Activated CD4-positive, alpha-beta memory T cell treated with anti-CD3 and anti-CD28 coated beads, Interleukin-2, amount 10 ng/mL, durations not matched to agents 7 days and 5 days (primary cell): Measurements from ENCODE around the gene APC2. TPM values are rescaled to one million over a fixed set of nuclear protein-coding genes. Genes with fewer than 3 reads are reported as not detected.

ENCODE experiments used
- CTCF ChIA-PET: fragments of 350-600 bp; sonication (Branson Sonifier 250); formaldehyde crosslinking; loops from one replicate; lab custom pipeline; 2021; ENCODE audit warnings: antibody characterized with exemption, inconsistent platforms; lab: Charles Lee
- POLR2A ChIA-PET: fragments of 350-600 bp; sonication (Branson Sonifier 250); formaldehyde crosslinking; loops from one replicate; lab custom pipeline; 2021; ENCODE audit warnings: antibody characterized with exemption; lab: Charles Lee
- DNase-seq: peaks from one replicate; pipeline ENCODE4 v3.0.0-alpha.2; 2020
- H3K27ac Mint-ChIP-seq: one replicate; pipeline ENCODE4 v1.8.0; 2021; ENCODE audit warnings: mild to moderate bottlenecking, mixed read lengths
- H3K27me3 Mint-ChIP-seq: one replicate; pipeline ENCODE4 v1.8.0; 2021; ENCODE audit warnings: mixed read lengths
- H3K36me3 Mint-ChIP-seq: one replicate; pipeline ENCODE4 v1.8.0; 2021; ENCODE audit warnings: low read depth, mixed read lengths
- H3K4me1 Mint-ChIP-seq: one replicate; pipeline ENCODE4 v1.8.0; 2021; ENCODE audit warnings: mixed read lengths
- H3K4me3 Mint-ChIP-seq: one replicate; pipeline ENCODE4 v1.8.0; 2021; ENCODE audit warnings: mild to moderate bottlenecking, mixed read lengths
- H3K9me3 Mint-ChIP-seq: one replicate; pipeline ENCODE4 v1.8.0; 2021; ENCODE audit warnings: mixed read lengths
- total RNA-seq, 2 experiments: library from RNA; stranded (reverse); gene quantifications; one replicate each; pipeline ENCODE4 v1.2.3, GENCODE V29; 2021

APC2 gene
- total RNA-seq, 2 experiments from 2014 or later: 0.03 TPM; not detected in 1

DNA sequence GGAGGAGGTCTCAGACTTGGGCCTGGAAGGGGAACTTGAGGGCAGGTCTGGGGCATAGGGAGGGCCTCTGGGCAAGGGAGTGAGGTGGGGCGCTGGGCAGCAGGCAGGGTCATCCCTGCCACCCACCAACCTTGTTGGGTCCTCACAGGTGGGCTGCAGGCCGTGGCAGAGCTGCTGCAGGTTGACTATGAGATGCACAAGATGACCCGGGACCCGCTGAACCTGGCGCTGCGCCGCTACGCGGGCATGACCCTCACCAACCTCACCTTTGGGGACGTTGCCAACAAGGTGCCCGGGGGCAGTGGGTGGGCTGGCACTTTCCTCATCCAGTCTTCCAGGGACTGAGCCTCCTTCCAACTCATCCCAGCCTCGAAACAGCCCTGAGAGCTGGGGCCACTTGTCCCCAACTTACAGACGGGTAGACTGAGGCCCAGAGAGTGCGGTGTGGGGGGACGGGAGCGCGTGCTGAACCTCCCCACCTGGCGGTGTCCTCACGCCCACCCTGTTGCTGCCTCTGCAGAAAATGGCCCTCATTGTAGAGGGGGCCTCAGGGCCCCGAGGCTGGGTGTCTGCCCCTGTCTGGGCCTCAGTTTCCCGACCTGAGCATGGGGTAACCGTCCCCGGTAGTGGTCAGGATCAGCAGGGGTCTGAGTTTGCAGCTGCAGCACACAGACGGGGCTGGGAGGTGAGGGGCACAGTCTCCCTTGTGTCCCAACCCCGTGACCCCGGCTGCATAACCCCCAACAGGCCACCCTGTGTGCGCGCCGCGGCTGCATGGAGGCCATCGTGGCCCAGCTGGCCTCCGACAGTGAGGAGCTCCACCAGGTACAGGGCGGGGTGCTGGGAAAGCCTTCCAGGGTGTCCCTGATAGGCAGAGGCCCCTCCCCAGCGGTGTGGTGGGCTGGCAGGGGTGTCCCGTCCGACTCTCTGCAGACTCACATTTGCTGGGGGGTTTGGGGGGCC is 10.4 kb downstream of the APC2 start:
- Mint-ChIP-seq H3K36me3 (no peaks in the 10 kb centered on the region), H3K9me3 (no peaks in the 10 kb centered on the region), H3K27me3 (peaks cover 27% of the 10 kb centered on the region), H3K4me3 (no peak overlapping the region), H3K27ac (no peak overlapping the region), H3K4me1 (peaks cover 6% of the 10 kb centered on the region)
- POLR2A ChIA-PET: no interaction called here
- CTCF ChIA-PET: no interaction called here
- no peak for DNase-seq

DNA sequence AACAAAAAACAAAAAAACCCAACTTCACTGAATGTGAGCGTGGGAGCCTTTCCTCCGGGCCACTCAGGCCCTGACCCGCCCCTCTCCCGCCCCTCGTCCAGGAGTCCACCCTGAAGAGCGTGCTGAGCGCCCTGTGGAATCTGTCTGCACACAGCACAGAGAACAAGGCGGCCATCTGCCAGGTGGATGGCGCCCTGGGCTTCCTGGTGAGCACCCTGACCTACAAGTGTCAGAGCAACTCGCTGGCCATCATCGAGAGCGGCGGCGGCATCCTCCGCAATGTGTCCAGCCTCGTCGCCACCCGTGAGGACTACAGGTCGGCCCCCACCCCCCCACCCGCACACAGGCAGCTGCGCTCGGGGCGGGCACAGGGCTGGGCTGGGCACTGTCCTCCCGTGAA is 11.9 kb downstream of the APC2 start:
- peaks cover 23% of the 10 kb centered on the region for H3K27me3 Mint-ChIP-seq
- no peaks in the 10 kb centered on the region for H3K4me1 Mint-ChIP-seq
- H3K9me3 Mint-ChIP-seq: no peaks in the 10 kb centered on the region
- ChIA-PET CTCF (no interaction called here), POLR2A (interaction anchor here (1.7 kb wide), 1 partner anchor 9 kb away, joined by 3 read pairs; no protein-coding TSS in a partner anchor)
- H3K36me3 Mint-ChIP-seq: no peaks in the 10 kb centered on the region
- H3K4me3 Mint-ChIP-seq: no peak overlapping the region
- DNase-seq: no peak
- no peak overlapping the region for H3K27ac Mint-ChIP-seq

- Mint-ChIP-seq H3K4me3 (no peak overlapping the region), H3K9me3 (no peaks in the 10 kb centered on the region), H3K36me3 (no peaks in the 10 kb centered on the region), H3K27ac (no peak overlapping the region), H3K27me3 (peaks cover 9% of the 10 kb centered on the region), H3K4me1 (peaks cover 3% of the 10 kb centered on the region)
- POLR2A ChIA-PET: interaction anchor here (2.1 kb wide), 1 partner anchor 10 kb away, joined by 7 read pairs; no protein-coding TSS in a partner anchor
- CTCF ChIA-PET: interaction anchor here (1.0 to 1.7 kb wide), 3 partner anchors 9 to 29 kb away, joined by 3 to 7 read pairs (median 3); no protein-coding TSS in a partner anchor
- peak; percentile 40 for DNase-seq
Measured at GRCh38 chr19:1465191-1466016, 15.5 kb downstream of the APC2 start.

DNA sequence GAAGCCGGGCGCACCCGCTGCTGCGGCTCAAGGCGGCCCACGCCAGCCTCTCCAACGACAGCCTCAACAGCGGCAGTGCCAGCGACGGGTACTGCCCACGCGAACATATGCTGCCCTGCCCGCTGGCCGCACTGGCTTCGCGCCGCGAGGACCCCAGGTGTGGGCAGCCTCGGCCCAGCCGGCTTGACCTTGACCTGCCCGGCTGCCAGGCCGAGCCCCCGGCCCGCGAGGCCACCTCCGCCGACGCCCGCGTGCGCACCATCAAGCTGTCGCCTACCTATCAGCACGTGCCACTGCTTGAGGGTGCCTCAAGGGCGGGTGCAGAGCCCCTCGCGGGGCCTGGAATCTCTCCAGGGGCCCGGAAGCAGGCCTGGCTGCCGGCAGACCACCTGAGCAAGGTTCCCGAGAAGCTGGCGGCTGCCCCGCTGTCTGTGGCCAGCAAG is 16.1 kb downstream of the APC2 start:
- CTCF ChIA-PET: interaction anchor here (1.0 to 1.7 kb wide), 3 partner anchors 8 to 30 kb away, joined by 3 to 7 read pairs (median 3); no protein-coding TSS in a partner anchor
- no peak overlapping the region for H3K27ac Mint-ChIP-seq
- no peak overlapping the region for H3K4me3 Mint-ChIP-seq
- DNase-seq: no peak
- peaks cover 9% of the 10 kb centered on the region for H3K27me3 Mint-ChIP-seq
- no peaks in the 10 kb centered on the region for H3K36me3 Mint-ChIP-seq
- H3K4me1 Mint-ChIP-seq: peaks cover 4% of the 10 kb centered on the region
- POLR2A ChIA-PET: interaction anchor here (0.9 to 2.1 kb wide), 2 partner anchors 7 to 11 kb away, joined by 4 to 7 read pairs; no protein-coding TSS in a partner anchor
- H3K9me3 Mint-ChIP-seq: no peaks in the 10 kb centered on the region

DNA sequence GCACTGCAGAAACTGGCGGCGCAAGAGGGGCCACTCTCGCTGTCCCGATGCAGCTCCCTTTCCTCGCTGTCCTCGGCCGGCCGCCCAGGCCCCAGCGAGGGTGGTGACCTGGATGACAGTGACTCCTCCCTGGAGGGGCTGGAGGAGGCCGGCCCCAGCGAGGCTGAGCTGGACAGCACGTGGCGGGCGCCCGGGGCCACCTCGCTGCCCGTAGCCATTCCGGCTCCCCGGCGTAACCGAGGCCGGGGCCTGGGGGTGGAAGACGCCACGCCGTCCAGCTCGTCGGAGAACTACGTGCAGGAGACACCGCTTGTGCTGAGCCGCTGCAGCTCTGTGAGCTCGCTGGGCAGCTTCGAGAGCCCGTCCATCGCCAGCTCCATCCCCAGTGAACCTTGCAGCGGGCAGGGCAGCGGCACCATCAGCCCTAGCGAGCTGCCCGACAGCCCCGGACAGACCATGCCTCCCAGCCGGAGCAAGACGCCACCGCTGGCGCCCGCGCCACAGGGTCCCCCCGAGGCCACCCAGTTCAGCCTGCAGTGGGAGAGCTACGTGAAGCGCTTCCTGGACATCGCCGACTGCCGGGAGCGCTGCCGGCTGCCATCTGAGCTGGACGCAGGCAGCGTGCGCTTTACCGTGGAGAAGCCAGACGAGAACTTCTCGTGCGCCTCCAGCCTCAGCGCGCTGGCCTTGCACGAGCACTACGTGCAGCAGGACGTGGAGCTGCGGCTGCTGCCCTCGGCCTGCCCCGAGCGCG is 16.7 kb downstream of the APC2 start:
- CTCF ChIA-PET: interaction anchor here (1.0 to 1.7 kb wide), 3 partner anchors 8 to 30 kb away, joined by 3 to 7 read pairs (median 3); no protein-coding TSS in a partner anchor
- peaks cover 8% of the 10 kb centered on the region for H3K4me1 Mint-ChIP-seq
- no peaks in the 10 kb centered on the region for H3K36me3 Mint-ChIP-seq
- H3K9me3 Mint-ChIP-seq: no peaks in the 10 kb centered on the region
- peaks cover 9% of the 10 kb centered on the region for H3K27me3 Mint-ChIP-seq
- H3K27ac Mint-ChIP-seq: no peak overlapping the region
- DNase-seq: no peak
- no peak overlapping the region for H3K4me3 Mint-ChIP-seq
- POLR2A ChIA-PET: interaction anchor here (0.6 to 2.1 kb wide), 4 partner anchors 8 to 29 kb away, joined by 3 to 7 read pairs (median 4); no protein-coding TSS in a partner anchor

GRCh38 chr19:1467215-1467489 is 17.2 kb downstream of the APC2 start:
- Mint-ChIP-seq H3K9me3 (no peaks in the 10 kb centered on the region), H3K27me3 (peaks cover 11% of the 10 kb centered on the region), H3K36me3 (no peaks in the 10 kb centered on the region), H3K4me1 (peaks cover 10% of the 10 kb centered on the region), H3K4me3 (no peak overlapping the region), H3K27ac (no peak overlapping the region)
- ChIA-PET CTCF (no interaction called here), POLR2A (interaction anchor here (0.6 to 2.1 kb wide), 5 partner anchors 9 to 30 kb away, joined by 3 to 7 read pairs (median 3); no protein-coding TSS in a partner anchor)
- DNase-seq: no peak

DNA sequence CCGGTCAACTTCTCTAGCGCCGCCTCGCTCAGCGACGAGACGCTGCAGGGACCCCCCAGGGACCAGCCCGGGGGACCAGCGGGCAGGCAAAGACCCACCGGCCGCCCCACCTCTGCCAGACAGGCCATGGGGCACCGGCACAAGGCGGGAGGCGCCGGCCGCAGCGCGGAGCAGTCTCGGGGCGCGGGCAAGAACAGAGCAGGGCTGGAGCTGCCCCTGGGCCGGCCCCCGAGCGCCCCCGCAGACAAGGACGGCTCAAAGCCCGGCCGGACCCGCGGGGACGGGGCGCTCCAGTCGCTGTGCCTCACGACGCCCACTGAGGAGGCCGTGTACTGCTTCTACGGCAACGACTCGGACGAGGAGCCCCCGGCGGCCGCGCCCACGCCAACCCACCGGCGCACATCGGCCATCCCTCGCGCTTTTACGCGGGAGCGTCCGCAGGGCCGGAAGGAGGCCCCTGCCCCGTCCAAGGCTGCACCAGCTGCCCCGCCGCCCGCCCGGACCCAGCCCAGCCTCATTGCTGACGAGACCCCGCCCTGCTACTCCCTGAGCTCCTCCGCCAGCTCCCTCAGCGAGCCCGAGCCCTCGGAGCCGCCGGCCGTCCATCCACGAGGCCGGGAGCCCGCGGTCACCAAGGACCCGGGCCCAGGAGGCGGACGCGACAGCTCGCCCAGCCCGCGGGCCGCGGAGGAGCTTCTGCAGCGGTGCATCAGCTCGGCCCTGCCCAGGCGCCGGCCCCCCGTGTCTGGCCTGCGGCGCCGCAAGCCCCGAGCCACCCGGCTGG is 17.8 kb downstream of the APC2 start:
- Mint-ChIP-seq H3K4me3 (no peak overlapping the region), H3K27me3 (peaks cover 11% of the 10 kb centered on the region), H3K4me1 (peaks cover 10% of the 10 kb centered on the region), H3K27ac (no peak overlapping the region), H3K9me3 (no peaks in the 10 kb centered on the region), H3K36me3 (no peaks in the 10 kb centered on the region)
- no peak for DNase-seq
- CTCF ChIA-PET: no interaction called here
- POLR2A ChIA-PET: interaction anchor here (0.9 to 2.1 kb wide), 5 partner anchors 10 to 25 kb away, joined by 3 to 7 read pairs (median 3); no protein-coding TSS in a partner anchor

- no peak for DNase-seq
- Mint-ChIP-seq H3K4me1 (peaks cover 13% of the 10 kb centered on the region), H3K36me3 (no peaks in the 10 kb centered on the region), H3K27me3 (peaks cover 11% of the 10 kb centered on the region), H3K27ac (no peak overlapping the region), H3K4me3 (peak overlapping the region; percentile 35), H3K9me3 (no peaks in the 10 kb centered on the region)
- CTCF ChIA-PET: interaction anchor here (1.3 kb wide), 1 partner anchor 14 kb away, joined by 4 read pairs; no protein-coding TSS in a partner anchor
- POLR2A ChIA-PET: interaction anchor here (0.9 to 1.6 kb wide), 5 partner anchors 10 to 24 kb away, joined by 3 to 6 read pairs (median 3); partner anchors contain the start of gene C19orf25
Measured at GRCh38 chr19:1468274-1468820, 18.4 kb downstream of the APC2 start.

- Mint-ChIP-seq H3K36me3 (no peaks in the 10 kb centered on the region), H3K4me1 (peaks cover 13% of the 10 kb centered on the region), H3K27me3 (peaks cover 11% of the 10 kb centered on the region), H3K9me3 (no peaks in the 10 kb centered on the region), H3K4me3 (no peak overlapping the region), H3K27ac (no peak overlapping the region)
- CTCF ChIA-PET: interaction anchor here (1.3 kb wide), 1 partner anchor 14 kb away, joined by 4 read pairs; no protein-coding TSS in a partner anchor
- DNase-seq: peak; percentile 36
- POLR2A ChIA-PET: interaction anchor here (0.7 to 1.6 kb wide), 4 partner anchors 9 to 24 kb away, joined by 3 to 6 read pairs (median 3); partner anchors contain the start of gene C19orf25
Measured at GRCh38 chr19:1468821-1469254, 18.9 kb downstream of the APC2 start.

DNA sequence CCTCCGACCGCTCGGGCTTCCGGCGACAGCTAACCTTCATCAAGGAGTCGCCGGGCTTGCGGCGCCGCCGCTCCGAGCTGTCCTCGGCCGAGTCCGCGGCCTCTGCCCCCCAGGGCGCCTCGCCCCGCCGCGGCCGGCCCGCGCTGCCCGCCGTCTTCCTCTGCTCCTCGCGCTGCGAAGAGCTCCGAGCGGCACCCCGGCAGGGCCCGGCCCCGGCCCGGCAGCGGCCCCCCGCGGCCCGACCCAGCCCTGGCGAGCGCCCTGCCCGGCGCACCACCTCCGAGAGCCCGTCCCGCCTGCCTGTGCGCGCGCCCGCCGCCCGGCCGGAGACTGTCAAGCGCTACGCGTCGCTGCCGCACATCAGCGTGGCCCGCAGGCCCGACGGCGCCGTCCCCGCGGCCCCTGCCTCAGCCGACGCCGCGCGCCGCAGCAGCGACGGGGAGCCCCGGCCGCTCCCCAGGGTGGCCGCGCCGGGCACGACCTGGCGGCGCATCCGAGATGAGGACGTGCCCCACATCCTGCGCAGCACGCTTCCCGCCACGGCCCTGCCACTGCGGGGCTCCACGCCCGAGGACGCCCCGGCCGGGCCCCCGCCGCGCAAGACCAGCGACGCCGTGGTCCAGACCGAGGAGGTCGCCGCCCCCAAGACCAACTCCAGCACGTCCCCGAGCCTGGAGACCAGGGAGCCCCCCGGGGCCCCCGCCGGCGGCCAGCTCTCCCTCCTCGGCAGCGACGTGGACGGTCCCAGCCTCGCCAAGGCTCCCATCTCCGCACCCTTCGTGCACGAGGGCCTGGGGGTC is 19.5 kb downstream of the APC2 start:
- H3K27ac Mint-ChIP-seq: no peak overlapping the region
- ChIA-PET POLR2A (interaction anchor here (0.7 to 1.6 kb wide), 3 partner anchors 9 to 24 kb away, joined by 3 to 6 read pairs (median 3); partner anchors contain the start of gene C19orf25), CTCF (interaction anchor here (1.3 kb wide), 1 partner anchor 15 kb away, joined by 4 read pairs; no protein-coding TSS in a partner anchor)
- peaks cover 13% of the 10 kb centered on the region for H3K4me1 Mint-ChIP-seq
- no peaks in the 10 kb centered on the region for H3K9me3 Mint-ChIP-seq
- H3K4me3 Mint-ChIP-seq: no peak overlapping the region
- H3K27me3 Mint-ChIP-seq: peaks cover 11% of the 10 kb centered on the region
- DNase-seq: peak; percentile 35
- H3K36me3 Mint-ChIP-seq: peaks cover under 1% of the 10 kb centered on the region
